IMR-90 (cell line): ENCODE measurements around the gene KRTAP5-3. TPM values are rescaled to one million over a fixed set of nuclear protein-coding genes. Genes with fewer than 3 reads are reported as not detected.

Source experiments
- ATAC-seq: fragments of 200-7000 bp; cut with Tn5 transposase; 2 replicates; pipeline ENCODE4 v1.9.1; 2020; ENCODE audit warnings: low read depth, mild to moderate bottlenecking, moderate library complexity
- BruUV-seq: library from RNA; stranded (reverse); fragments of 400-500 nt; replicated peaks from 2 replicates; lab custom pipeline; 2021; lab: Mats Ljungman, UMichigan
- CTCF ChIA-PET: fragments of 300-600 bp; formaldehyde crosslinking; extraction: SDS; loops from one replicate; lab custom pipeline; 2021; ENCODE audit warnings: antibody characterized with exemption; lab: Yijun Ruan, JAX
- POLR2A ChIA-PET: fragments of 300-600 bp; sonication (Branson Sonifier 250); formaldehyde crosslinking; loops from one replicate; lab custom pipeline; 2022; ENCODE audit warnings: antibody characterized with exemption; ENCODE audit not compliant: unreplicated experiment; lab: Charles Lee
- DNase-seq: peaks from one replicate; pipeline ENCODE4 v3.0.0; 2013
- H2AFZ ChIP-seq: replicated peaks from 2 replicates; pipeline ENCODE3; 2013; ENCODE audit warnings: low read length, mild to moderate bottlenecking; ENCODE audit not compliant: poor library complexity
- H2AK5ac ChIP-seq: 2 replicates; pipeline ENCODE4 v1.6.1; 2013; ENCODE audit warnings: low read depth, low read length, inconsistent platforms
- H2AK9ac ChIP-seq: replicated peaks from 2 replicates; pipeline ENCODE3; 2013; ENCODE audit warnings: mild to moderate bottlenecking, low read depth, low read length, moderate library complexity; ENCODE audit not compliant: poor library complexity
- H2BK120ac ChIP-seq: 2 replicates; pipeline ENCODE4 v1.6.1; 2013; ENCODE audit warnings: low read depth, low read length, inconsistent platforms
- H2BK15ac ChIP-seq: 3 replicates; pipeline ENCODE4 v1.6.1; 2013; ENCODE audit warnings: low read depth, low read length, inconsistent platforms
- H2BK20ac ChIP-seq: 2 replicates; pipeline ENCODE4 v1.6.1; 2013; ENCODE audit warnings: low read depth, mild to moderate bottlenecking, inconsistent platforms, low read length, moderate library complexity
- H2BK5ac ChIP-seq: 2 replicates; pipeline ENCODE4 v1.6.1; 2013; ENCODE audit warnings: mild to moderate bottlenecking, low read depth, low read length, inconsistent platforms; ENCODE audit not compliant: poor library complexity, severe bottlenecking
- H3K14ac ChIP-seq: replicated peaks from 2 replicates; pipeline ENCODE4 v1.6.1; 2013; ENCODE audit warnings: low read depth, low read length, inconsistent platforms
- H3K18ac ChIP-seq: 2 replicates; pipeline ENCODE4 v1.6.1; 2013; ENCODE audit warnings: low read depth, low read length, control low read depth
- H3K23ac ChIP-seq: 2 replicates; pipeline ENCODE4 v1.6.1; 2013; ENCODE audit warnings: low read depth, low read length, inconsistent platforms
- H3K27ac ChIP-seq: 2 replicates; pipeline ENCODE4 v1.5.1; 2013; ENCODE audit warnings: mild to moderate bottlenecking, control low read depth, low read length; ENCODE audit not compliant: insufficient read depth
- H3K27me3 ChIP-seq: 2 replicates; pipeline ENCODE4 v1.6.1; 2013; ENCODE audit warnings: low read length; ENCODE audit not compliant: control insufficient read depth, insufficient read depth
- H3K36me3 ChIP-seq: 2 replicates; pipeline ENCODE4 v1.6.1; 2013; ENCODE audit warnings: low read length, mixed read lengths; ENCODE audit not compliant: control insufficient read depth, insufficient read depth
- H3K4ac ChIP-seq: 2 replicates; pipeline ENCODE4 v1.6.1; 2013; ENCODE audit warnings: low read depth, low read length, inconsistent platforms
- H3K4me1 ChIP-seq: 2 replicates; pipeline ENCODE4 v1.6.1; 2013; ENCODE audit warnings: low read length, mixed read lengths; ENCODE audit not compliant: control insufficient read depth, insufficient read depth
- H3K4me2 ChIP-seq: 2 replicates; pipeline ENCODE4 v1.6.1; 2013; ENCODE audit warnings: low read depth, mild to moderate bottlenecking, control low read depth, low read length, moderate library complexity
- H3K4me3 ChIP-seq: 2 replicates; pipeline ENCODE4 v1.5.1; 2013; ENCODE audit warnings: low read depth, mild to moderate bottlenecking, control low read depth, low read length, moderate library complexity; ENCODE audit not compliant: insufficient read depth
- H3K56ac ChIP-seq: 2 replicates; pipeline ENCODE4 v1.6.1; 2013; ENCODE audit warnings: low read length, inconsistent platforms; ENCODE audit not compliant: insufficient read depth; ENCODE audit errors: extremely low read depth
- H3K79me1 ChIP-seq, 2 experiments: 2 replicates each; pipeline ENCODE4 v1.6.1; 2013; ENCODE audit warnings: low read length in 2 of 2, inconsistent platforms in 1 of 2, low read depth in 1 of 2
- H3K9ac ChIP-seq: 2 replicates; pipeline ENCODE4 v1.6.1; 2013; ENCODE audit warnings: low read depth, low read length, control low read depth
- H3K9me1 ChIP-seq: 2 replicates; pipeline ENCODE4 v1.6.1; 2013; ENCODE audit warnings: low read length, inconsistent platforms; ENCODE audit not compliant: insufficient read depth
- H3K9me3 ChIP-seq: 2 replicates; pipeline ENCODE4 v1.6.1; 2013; ENCODE audit warnings: low read length; ENCODE audit not compliant: control insufficient read depth, insufficient read depth
- H4K20me1 ChIP-seq: 2 replicates; pipeline ENCODE4 v1.6.1; 2013; ENCODE audit warnings: low read length, inconsistent platforms; ENCODE audit not compliant: insufficient read depth
- H4K5ac ChIP-seq: 2 replicates; pipeline ENCODE4 v1.6.1; 2013; ENCODE audit warnings: mild to moderate bottlenecking, low read depth, low read length, control low read depth
- H4K8ac ChIP-seq, 2 experiments: 2 replicates each; pipeline ENCODE4 v1.6.1; 2013; ENCODE audit warnings: low read depth in 2 of 2, low read length in 2 of 2, control low read depth in 1 of 2, inconsistent platforms in 1 of 2
- H4K91ac ChIP-seq: 2 replicates; pipeline ENCODE4 v1.6.1; 2013; ENCODE audit warnings: low read depth, low read length, inconsistent platforms; ENCODE audit not compliant: insufficient read depth
- CHD1 ChIP-seq: IDR thresholded peaks from 2 replicates; pipeline ENCODE4 v1.6.1; 2012; ENCODE audit warnings: low read depth, low read length, improper control_type of control experiment
- FOS ChIP-seq: fragments of 150-350 bp; IDR thresholded peaks from 2 replicates; pipeline ENCODE4 v1.6.1; 2016; ENCODE audit warnings: low read depth, low read length
- MXI1 ChIP-seq: IDR thresholded peaks from 2 replicates; pipeline ENCODE4 v1.6.1; 2012; ENCODE audit warnings: low read depth, mild to moderate bottlenecking, low read length, moderate library complexity, borderline replicate concordance
- NFE2L2 ChIP-seq: fragments of 150-350 bp; IDR thresholded peaks from 2 replicates; pipeline ENCODE4 v1.6.1; 2016; ENCODE audit warnings: low read depth, mild to moderate bottlenecking, low read length
- POLR2A ChIP-seq: IDR thresholded peaks from 2 replicates; pipeline ENCODE4 v1.6.1; 2012; ENCODE audit warnings: mild to moderate bottlenecking, low read depth, low read length
- RCOR1 ChIP-seq: IDR thresholded peaks from 2 replicates; pipeline ENCODE4 v1.6.1; 2012; ENCODE audit warnings: mild to moderate bottlenecking, low read length, improper control_type of control experiment; ENCODE audit not compliant: insufficient replicate concordance
- RFX5 ChIP-seq: IDR thresholded peaks from 2 replicates; pipeline ENCODE4 v1.8.0; 2012; ENCODE audit warnings: low read depth, mild to moderate bottlenecking, low read length, moderate library complexity
- USF2 ChIP-seq: fragments of 150-350 bp; IDR thresholded peaks from 2 replicates; pipeline ENCODE4 v1.6.1; 2017; ENCODE audit warnings: mild to moderate bottlenecking, antibody characterized with exemption, low read length, low read depth
- WGBS, 2 experiments: methylation state at CpG; one replicate each; pipeline versions ENCODE4 v1.1.5 to v1.1.7; 2013; ENCODE audit warnings: missing lambda C conversion rate in 2 of 2; ENCODE audit not compliant: insufficient read length in 1 of 2; ENCODE audit errors: extremely low coverage in 2 of 2; 5-methylcytosine and 5-hydroxymethylcytosine counted together
- dilution Hi-C: fragments of 300-500 bp; cut with HindIII; formaldehyde crosslinking; loops from one replicate; pipeline ENCODE4 v1.14.3; 2018; ENCODE audit warnings: low sequenced_read_pairs; ENCODE audit not compliant: unreplicated experiment
- in situ Hi-C: fragments of 300-500 bp; cut with MboI; formaldehyde crosslinking; loops from 3 replicates; pipeline ENCODE4 v1.14.3; 2019; ENCODE audit warnings: low sequenced_read_pairs, inconsistent platforms, mixed read lengths
- intact Hi-C: fragments of 100-400 bp; cut with micrococcal nuclease; formaldehyde crosslinking; loops from 2 replicates; pipeline ENCODE4 v1.10.0; 2022
- polyA plus RNA-seq, 3 experiments: library from polyadenylated mRNA; depleted of rRNA; stranded (reverse); fragments of >200 nt; gene quantifications; 2 replicates each; pipeline ENCODE4 v1.2.3, GENCODE V29; 2012; ENCODE audit warnings: low replicate concordance in 1 of 3
- total RNA-seq: library from RNA; depleted of rRNA; stranded (reverse); fragments of >200 nt; gene quantifications from 2 replicates; pipeline ENCODE4 v1.2.3, GENCODE V29; 2012
- TF ChIP-seq, protein P1 (sequence below): fragments of 150-350 bp; IDR thresholded peaks from 2 replicates; pipeline ENCODE4 v1.6.1; 2016; ENCODE audit warnings: low read depth, mild to moderate bottlenecking, low read length, moderate library complexity, borderline replicate concordance

The KRTAP5-3 gene
- total and polyA plus RNA-seq, 2 of the 4 experiments (the other 2 are of a cell fraction): not detected

DNA sequence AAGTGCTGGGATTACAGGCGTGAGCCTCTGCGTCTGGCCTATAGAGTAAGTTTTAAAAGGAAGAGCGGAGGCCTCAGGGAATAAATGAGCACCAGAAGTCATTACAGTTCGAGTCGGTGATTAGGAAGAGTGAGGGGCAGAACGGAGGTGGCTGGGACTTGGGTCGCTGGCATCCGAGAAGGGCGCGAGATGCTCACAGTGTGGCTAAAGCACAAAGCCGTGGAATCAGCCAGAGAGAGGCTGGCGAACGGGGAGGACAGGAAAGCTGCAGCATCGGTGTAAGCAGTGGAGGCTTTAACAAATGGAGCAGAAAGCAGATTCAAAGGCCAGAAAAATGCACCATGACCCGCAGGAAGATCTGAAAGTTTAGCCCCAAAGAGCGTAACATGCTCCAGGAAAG lies 16.4 kb upstream of the KRTAP5-3 start:
- DNase-seq (no peak), ATAC-seq (no peak)
- H3K14ac ChIP-seq: no peak overlapping the region
- no peaks in the 10 kb centered on the region for H3K79me1 ChIP-seq
- no peaks in the 10 kb centered on the region for H3K4me1 ChIP-seq
- H4K20me1 ChIP-seq: no peaks in the 10 kb centered on the region
- H3K4ac ChIP-seq: no peak overlapping the region
- H3K9me1 ChIP-seq: no peaks in the 10 kb centered on the region
- no peak overlapping the region for H2BK20ac ChIP-seq
- BruUV-seq: no TSS peak
- dilution Hi-C loops: no loop called here
- H3K18ac ChIP-seq: no peak overlapping the region
- ChIA-PET CTCF (no interaction called here), POLR2A (no interaction called here)
- H3K4me2 ChIP-seq: no peak overlapping the region
- no peak overlapping the region for H2AFZ ChIP-seq
- in situ Hi-C loops: no loop called here
- no peak overlapping the region for H3K9ac ChIP-seq
- no peak overlapping the region for H3K27ac ChIP-seq
- no peak overlapping the region for H4K8ac ChIP-seq
- H4K91ac ChIP-seq: no peak overlapping the region
- H3K4me3 ChIP-seq: no peak overlapping the region
- H2BK120ac ChIP-seq: no peak overlapping the region
- H2AK5ac ChIP-seq: no peak overlapping the region
- intact Hi-C loops: no loop called here
- no peak overlapping the region for H2AK9ac ChIP-seq
- TF ChIP-seq RFX5: no peak
- TF ChIP-seq POLR2A: no peak
- TF ChIP-seq RCOR1: no peak
- TF ChIP-seq FOS: no peak
- TF ChIP-seq NFE2L2: no peak
- no peak for TF ChIP-seq MXI1
- TF ChIP-seq USF2: no peak
- TF ChIP-seq, protein P1, sequence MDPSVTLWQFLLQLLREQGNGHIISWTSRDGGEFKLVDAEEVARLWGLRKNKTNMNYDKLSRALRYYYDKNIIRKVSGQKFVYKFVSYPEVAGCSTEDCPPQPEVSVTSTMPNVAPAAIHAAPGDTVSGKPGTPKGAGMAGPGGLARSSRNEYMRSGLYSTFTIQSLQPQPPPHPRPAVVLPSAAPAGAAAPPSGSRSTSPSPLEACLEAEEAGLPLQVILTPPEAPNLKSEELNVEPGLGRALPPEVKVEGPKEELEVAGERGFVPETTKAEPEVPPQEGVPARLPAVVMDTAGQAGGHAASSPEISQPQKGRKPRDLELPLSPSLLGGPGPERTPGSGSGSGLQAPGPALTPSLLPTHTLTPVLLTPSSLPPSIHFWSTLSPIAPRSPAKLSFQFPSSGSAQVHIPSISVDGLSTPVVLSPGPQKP: no peak
- TF ChIP-seq CHD1: no peak
- H4K5ac ChIP-seq: no peak overlapping the region
- H2BK5ac ChIP-seq: no peak overlapping the region
- no peak overlapping the region for H3K56ac ChIP-seq
- 63% methylated on average over 16 of the region's 16 CpGs; no CpG with 5 or more reads in 1 of the 2 experiments for WGBS, 2 experiments
- no peaks in the 10 kb centered on the region for H3K36me3 ChIP-seq
- no peak overlapping the region for H3K23ac ChIP-seq
- H3K9me3 ChIP-seq: no peaks in the 10 kb centered on the region
- H2BK15ac ChIP-seq: no peak overlapping the region
- peaks cover 47% of the 10 kb centered on the region for H3K27me3 ChIP-seq
